Measurements from ENCODE around the gene RPL7A.

GRCh38 chr9:133400292-133400691, 52.3 kb downstream of the RPL7A start:
- TF ChIP-seq CTCF (IDR thresholded peaks at IDR 0.05) (no peak), POLR2A (IDR thresholded peaks at IDR 0.05) (no peak)
